ENCODE measurements around the gene PFKM.
"Not testable (repeated sequence)": the region's sequence is repeated elsewhere in the genome, so short reads cannot be mapped to it uniquely, and the experiment has no call there.

Gene PFKM

DNA sequence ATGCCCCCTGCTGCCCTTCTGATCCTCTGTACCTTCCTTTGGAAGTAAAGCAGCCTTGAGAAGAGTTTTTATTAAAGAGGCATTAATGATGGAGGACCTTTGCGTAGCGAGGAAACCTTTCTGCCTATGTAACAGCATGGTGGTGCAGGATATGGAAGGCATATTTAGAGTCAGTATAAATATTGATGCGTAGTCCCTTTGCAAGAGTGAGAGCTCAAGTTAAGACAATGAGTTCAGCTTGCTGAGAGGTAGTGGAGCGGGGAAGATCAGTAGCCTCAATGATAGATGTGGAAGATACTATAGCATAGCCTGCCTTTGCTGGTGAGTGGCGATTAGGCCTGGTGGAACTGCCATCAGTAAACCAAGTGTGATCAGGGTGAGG lies 7.9 kb upstream of the PFKM start:
- not testable (repeated sequence) for DNase-seq (ENCODE audit: low read depth)

DNA sequence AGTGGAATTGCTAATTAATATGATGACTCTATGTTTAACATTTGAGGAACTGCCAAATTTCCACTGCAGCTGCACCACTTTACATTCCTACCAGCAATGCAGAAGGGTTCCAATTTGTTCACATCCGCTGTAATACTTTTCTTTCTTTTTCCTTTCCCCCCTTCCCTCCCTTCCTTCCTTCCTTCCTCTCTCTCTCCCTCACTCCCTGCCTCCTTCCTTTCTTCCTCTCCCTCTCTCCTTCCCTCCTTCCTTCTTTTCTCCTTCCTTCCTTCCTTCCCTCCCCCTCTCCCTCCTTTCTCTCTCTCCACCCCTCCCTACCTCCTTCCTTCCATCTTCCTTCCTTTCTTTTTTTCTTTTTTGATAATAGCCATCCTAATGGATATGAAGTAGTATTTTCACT lies 3.2 kb upstream of the PFKM start:
- no peak for DNase-seq (ENCODE audit: low read depth)

DNA sequence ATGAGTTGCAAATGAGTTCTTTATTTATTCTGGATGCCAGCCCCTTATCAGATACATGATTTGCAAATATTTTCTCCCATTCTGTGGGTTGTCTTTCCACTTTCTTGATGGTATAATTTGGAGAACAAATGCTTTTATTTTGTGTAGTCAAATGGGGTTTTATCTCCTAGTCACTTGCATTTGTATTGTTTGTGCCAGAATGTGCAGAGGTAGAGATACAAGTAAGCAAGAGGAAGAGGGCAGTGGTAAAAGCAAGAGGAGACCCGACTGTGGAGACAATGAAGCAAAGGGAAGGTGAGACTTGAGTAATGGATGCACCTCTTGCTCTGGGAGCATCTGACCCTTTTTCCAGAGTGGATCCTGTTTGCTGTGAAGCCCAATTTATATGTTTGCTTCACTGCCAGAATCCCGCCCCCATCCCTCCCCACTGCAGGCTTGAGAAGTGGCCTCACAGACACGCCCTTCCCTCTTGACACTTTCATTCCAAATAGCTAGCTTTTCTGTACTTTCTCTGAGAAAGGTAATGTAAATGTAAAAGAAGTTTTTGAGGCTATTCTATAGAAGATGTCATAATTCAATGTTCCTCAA lies 786 bp upstream of the PFKM start:
- DNase-seq (ENCODE audit: low read depth) = no peak

DNA sequence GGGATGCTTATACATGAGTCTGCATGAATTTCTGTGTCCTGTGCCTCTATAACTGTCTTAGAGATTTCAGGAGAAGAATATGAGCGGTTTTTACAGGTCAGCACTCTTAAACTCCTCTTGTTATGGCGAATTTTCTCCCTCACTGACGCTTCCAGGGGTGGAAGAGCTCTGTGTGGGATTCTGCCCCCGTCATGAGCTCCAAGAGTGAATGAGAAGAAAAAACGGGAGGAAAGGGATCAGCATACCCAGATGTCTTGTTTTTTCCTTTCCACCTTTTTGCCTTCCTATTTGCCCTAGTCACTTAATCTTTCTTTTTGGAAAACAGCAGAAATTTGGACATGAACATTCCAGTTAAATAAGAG lies 651 bp downstream of the PFKM start:
- no peak for DNase-seq (ENCODE audit: low read depth)

DNA sequence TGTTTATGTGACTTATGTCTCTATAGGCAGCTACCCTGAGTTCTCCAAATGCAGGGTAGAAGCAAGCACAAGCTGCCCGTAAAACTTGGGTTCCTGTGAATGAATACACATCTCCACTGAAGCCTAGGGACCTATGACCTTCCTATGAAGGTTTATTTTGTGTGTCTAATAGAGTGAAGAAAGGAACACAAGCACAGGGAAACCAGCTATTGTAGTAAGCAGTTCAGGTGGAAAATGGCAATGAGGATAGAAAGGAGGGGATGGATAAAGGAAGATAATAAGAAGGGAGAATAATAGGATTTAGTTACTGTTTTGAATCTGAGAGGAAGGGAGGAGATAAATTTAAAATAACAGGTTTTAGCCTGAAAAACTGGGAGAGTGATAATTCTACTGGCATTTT lies 2.4 kb downstream of the PFKM start:
- no peak for DNase-seq (ENCODE audit: low read depth)

DNA sequence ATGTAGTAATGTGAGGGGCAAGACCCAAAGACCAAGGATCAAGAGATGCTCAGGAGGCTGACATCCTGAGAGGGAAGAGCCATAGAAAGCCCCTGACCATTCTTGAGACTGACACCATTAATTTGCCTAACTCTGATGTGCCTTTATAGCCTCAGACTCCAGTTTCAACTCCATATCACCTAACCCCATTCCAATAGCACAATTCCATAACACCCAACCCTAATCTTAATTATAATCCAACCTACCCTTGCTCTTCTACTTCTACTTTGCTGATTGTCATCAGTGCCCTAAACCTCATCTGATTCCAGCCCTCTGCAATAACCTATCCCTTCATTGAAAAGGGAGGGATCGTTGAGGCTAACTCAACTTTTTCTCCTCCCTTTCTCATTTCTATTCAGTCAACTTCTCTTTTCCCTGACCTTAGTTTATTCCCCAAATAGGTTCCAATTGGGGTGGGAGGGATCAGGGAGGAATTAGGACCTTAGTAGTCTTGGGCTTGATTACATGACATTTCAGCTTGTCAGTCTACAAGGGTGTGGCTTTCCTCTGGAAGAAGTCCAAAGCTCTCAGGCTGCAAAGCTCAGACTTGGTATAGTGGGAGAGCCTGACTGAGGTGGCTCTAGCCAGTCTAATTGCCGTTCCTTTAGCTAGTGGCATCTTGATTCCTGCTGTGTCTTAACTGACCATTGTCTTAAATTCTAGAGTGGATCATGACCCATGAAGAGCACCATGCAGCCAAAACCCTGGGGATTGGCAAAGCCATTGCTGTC lies 3.1 kb downstream of the PFKM start:
- no peak for DNase-seq (ENCODE audit: low read depth)

DNA sequence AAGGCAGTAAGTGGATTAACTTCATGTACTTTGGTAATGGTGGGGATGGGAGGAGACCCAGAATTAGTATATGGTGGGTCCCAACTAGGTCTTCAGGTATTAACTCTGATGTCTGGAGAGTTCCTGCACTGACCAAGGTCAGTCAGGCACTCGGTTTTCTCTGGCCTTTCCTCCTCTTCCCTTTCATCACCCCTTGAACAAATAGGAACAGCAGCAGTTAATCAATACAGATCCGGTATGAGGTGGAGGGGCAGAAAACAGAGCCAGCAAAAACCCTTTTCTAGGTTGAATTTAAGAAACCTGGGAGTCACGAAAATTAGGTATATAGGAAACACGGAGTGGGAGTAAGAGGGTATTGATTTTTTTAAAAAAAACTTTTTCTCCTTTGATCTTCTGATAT lies 4.0 kb downstream of the PFKM start:
- DNase-seq (ENCODE audit: low read depth) = no peak

DNA sequence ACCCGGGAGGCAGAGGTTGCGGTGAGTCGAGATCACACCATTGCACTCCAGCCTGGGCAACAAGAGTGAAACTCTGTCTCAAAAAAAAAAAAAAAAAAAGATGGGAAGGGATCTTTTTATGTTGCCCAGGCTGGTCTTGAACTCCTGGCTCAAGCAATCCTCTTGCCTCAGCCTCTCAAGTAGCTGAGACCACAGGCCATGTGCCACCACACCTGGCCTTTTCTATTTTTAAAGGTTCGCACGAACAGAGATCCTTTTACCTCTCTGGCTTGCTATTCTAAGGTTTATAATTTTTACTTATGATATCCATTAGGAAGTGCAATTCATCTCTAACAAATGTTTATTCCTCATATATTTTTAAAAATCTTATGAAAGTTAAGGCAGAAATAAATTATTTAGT lies 6.4 kb downstream of the PFKM start:
- not testable (repeated sequence) for DNase-seq (ENCODE audit: low read depth)

DNA sequence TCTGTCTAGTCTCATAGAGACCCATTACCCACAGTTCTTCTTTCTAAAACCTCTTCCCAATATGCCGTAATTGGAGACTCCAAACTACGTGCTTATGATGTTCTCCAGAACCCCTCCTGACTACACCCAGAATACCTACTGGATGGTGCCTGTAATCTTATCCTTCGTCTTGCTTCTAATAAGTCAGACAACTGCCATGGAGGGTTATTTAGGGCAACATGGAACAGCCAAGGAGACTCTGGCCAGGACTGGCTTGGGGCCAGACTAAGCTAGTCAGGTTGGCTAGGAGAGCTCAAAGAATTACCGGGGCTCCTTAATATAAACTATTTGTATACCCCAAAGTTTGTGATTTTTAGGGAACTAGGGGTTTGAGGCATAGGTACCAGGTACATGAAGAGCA lies 6.8 kb downstream of the PFKM start:
- DNase-seq (ENCODE audit: low read depth) = no peak

DNA sequence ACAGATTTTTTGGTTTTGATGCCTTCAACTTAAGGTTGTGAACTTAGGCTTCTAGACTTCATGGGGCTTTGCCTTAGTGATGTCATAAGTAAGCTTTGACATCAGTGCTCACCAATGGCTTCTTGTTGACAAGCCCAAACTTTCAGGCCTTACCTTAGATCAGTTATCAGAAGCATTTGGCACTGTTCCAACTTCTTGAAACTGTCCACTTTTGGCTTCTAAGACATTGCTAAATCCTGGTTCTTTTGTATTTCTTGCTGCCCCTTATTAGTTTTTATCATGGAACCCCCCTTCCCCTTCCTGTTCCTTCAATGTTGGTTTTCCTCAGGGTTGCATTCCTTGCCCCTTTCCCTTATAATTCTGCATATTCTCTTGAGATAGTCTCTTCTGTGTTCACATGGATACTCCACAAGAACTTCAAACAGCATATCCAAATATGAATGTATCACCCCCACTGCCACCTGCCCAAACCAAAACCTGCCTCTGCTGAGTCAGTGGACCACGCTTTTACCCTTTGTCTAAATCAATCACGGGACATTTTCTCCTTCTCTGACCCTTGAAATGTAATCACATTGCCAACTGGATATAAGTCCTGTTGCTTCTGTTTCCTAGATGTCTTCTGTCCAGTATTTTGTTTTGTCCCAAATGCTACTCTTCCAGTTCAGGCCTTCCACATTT lies 7.9 kb downstream of the PFKM start:
- DNase-seq (ENCODE audit: low read depth) = no peak

DNA sequence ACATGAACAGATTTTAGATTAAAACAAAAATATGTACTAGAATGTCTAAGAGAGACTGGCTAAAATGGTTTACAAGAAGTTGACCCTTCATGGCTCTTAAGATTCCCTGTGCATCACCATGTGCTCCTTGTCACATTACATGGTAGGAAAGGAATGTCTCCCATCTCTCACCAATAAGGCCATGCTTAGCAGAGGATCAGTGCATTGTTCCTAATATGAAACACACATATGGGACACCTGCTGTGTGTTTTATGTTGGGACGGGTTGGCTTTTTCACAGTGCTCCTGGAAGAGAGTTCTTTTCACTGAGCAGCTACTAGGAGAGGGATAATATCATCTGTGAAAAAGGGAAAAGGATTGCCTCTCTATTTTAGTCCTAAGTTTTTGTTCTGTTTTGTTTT lies 9.6 kb downstream of the PFKM start:
- DNase-seq (ENCODE audit: low read depth) = no peak

DNA sequence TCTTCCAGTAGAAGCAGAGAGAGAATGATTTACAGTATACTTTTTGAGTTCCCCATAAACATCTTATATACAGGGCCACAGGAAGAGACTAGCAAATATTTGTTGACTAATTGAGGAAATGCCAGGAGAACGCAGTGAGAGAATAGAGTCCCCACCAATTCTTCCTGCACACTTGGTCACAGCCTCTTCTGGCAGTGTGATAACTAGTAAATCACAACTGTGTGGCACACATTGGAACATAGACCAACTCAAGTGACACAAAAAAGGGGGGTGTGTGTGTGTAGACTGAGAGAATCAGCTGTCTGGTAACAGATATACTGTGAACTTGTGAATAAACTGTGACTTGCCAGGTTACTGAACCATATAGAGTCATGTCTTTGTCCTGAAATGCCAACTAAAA lies 10.2 kb downstream of the PFKM start:
- DNase-seq (ENCODE audit: low read depth) = no peak

DNA sequence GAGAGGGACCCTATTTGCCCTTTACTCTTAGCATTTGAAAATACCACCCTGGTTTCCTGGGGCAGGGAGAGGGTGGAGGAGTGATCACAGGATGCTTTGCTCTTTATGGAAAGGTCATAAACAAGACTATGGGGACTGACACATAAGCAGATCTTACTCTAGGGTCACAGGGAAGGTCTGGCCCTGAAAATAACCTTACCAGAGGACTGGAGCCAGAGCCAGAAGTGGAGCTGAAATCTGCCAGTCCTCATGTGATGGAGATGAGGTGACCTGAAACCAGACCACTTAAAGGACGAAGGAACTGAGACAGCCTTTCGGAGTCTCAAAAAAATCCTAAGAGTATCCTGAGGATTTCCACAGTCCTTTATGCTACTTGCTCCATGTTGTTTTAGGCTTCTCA lies 12.4 kb downstream of the PFKM start:
- DNase-seq (ENCODE audit: low read depth) = no peak

DNA sequence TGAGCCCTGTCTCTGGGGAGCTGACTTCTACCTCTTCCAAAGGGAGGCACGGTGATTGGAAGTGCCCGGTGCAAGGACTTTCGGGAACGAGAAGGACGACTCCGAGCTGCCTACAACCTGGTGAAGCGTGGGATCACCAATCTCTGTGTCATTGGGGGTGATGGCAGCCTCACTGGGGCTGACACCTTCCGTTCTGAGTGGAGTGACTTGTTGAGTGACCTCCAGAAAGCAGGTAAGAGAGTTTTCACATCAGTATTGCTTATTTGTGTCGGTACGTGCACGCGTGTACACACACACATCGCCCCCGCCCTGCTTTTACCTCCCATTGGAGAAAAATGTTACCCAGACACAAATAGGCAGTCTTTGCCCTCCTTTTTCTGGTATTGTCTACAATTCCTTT lies 13.7 kb downstream of the PFKM start:
- DNase-seq (ENCODE audit: low read depth) = no peak

DNA sequence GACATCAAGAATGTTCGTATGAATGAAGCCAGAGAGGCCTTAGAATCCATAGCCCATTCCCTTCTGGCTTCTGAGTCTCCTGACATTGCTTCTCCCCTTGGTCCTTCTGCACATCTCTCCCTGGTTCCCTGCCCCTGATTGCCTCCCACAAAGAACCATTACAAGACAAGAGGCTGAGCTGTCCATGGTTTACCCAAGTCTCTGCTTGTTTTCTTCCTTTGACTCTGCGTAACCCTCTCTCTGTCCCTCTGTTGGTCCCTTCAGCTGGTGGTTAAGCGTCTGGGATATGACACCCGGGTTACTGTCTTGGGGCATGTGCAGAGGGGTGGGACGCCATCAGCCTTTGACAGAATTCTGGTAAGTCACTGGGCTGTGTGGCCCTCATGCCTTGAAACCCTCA lies 15.9 kb downstream of the PFKM start:
- DNase-seq (ENCODE audit: low read depth) = no peak

DNA sequence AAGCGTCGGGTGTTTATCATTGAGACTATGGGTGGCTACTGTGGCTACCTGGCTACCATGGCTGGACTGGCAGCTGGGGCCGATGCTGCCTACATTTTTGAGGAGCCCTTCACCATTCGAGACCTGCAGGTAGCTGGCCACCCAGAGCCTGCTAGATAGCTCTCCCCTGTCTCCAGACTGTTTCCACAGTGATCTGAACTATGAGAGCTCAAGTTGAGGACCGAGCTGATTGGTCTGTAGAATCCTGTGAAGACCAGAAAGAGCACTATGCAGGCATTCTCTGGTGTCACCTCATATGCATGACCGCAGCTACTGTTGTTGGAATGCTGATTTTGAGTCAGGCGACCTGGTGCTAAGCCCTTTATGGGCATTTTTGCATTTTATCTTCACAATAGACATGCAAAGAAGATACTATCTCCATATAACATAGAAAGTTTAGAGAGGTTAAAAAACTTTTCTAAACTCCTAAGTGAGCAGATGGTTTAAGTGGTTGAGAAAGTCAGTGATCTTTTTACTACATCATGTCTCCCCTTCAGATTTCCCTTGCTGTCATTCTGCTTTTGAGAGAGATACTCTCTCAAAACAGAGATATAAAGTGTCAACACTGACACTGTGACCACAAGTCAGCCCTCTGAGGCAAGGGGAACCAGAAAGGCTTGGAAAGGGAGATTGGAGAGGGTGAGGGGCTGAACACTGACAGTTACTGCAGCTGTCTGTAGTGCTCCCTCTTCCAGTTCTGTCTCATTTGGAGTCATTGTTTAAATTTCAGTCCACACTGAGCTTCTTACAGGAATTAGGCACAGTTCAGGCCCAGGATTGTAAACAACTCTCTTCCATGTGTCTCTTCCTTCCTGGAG lies 23.9 kb downstream of the PFKM start:
- DNase-seq (ENCODE audit: low read depth) = no peak

DNA sequence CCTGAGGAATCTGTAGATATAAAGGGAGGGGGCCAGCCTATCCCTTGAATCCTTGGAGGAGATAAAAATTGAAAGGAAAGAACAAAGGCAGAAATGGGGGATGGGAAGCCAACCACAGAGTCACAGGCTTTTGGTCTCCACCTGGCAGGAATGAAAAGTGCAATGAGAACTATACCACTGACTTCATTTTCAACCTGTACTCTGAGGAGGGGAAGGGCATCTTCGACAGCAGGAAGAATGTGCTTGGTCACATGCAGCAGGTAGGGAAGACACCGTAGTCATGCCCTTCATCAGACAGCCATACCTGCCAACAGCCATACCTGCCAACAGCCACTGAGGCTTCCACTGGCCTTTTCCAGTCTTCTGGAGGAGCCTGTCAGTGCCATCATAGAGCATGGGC lies 24.7 kb downstream of the PFKM start:
- DNase-seq (ENCODE audit: low read depth) = no peak

DNA sequence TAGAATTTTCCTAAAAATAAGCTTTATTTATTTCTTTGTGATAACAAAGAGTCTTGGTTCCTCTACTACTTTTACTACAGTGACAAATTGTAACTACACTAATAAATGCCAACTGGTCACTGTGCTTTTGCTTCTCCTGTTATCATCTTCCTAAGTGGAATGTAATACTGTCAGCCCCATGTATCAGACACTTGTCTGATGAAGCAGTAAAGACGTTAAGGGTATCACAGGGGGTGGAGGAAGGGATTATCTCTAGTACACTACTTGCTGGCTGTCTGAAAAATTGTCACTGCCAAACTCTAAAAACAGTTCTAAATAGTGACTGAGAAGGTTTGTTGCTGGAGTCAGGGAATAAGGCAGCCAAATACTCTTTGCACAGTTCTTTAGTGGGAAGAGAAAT lies 26.8 kb downstream of the PFKM start:
- DNase-seq (ENCODE audit: low read depth) = no peak

DNA sequence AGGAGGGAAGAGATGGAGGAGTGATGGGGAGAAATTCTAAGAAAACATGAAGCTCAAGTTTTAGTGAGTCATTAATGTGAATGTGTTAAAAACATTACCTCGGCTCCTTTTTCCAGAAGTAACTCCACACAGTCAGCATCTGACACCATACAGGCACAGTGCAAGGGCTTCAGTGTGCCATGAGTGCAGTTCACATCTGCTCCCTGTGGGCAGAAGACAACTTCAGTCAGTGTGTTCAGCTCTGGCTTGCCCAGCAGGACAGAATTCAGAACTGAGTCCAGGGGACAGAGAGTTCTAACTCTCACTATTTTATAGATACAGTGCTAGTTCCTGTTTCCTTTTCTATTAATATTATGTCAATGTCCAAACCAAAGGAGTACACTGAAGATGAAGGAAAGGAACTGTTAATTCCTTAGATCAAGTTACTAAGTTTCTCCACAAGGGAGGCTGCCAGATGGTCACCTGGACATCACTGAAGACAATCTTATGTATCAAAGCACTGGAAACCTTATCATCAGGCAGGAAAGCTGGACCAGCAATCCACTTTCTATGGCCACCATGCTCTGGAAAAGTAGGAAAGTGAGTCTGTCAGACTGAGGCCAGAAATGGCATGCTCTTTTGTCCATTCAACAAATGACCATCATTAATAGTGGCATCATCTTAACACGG lies 32.1 kb downstream of the PFKM start:
- DNase-seq (ENCODE audit: low read depth) = no peak

DNA sequence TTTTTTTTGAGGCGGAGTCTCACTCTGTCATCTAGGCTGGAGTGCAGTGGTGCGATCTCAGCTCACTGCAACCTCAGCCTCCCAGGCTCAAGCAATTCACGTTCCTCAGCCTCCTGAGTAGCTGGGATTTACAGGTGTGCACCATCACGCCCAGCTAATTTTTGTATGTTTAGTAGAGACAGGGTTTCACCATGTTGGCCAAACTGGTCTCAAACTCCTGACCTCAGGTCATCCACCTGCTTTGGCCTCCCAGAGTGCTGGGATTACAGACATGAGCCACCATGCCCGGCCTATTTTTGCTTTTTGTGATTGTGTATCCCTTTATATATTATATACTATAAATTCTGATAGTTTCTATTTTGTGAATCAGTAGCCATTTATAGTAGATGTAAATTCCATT lies 36.6 kb downstream of the PFKM start:
- not testable (repeated sequence) for DNase-seq (ENCODE audit: low read depth)

DNA sequence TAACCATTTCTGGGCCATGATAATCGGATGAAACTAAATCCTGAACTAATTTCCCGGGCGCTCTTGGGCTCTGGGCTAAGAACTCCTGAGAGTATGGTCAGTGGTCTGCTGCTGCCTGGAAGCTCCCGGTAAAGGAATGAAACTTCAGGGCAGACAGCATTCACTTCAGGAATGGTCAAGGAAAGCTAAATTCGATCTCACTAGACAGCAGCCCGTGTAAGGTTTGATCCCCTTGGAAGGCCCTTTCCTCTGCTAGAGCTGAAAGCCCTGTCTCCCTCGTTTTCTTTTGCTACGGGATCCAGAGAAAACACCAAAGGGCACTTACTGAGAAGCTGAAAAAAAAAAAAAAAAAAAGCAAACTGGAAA lies 37.5 kb downstream of the PFKM start:
- DNase-seq (ENCODE audit: low read depth) = no peak
